ENCODE results near the gene CALML3.
A peak's percentile ranks its signal among the peaks of the same experiment; 100 is the strongest.

CALML3 gene

GRCh38 chr10:5547931-5548660 is 23.3 kb downstream of the CALML3 start:
- Histone ChIP-seq H3K4me3 (ENCODE audit: low read depth, low read length) (no peak overlapping the region), H3K4me1 (no peaks in the 10 kb centered on the region), H3K9me3 (no peaks in the 10 kb centered on the region), H3K36me3 (no peaks in the 10 kb centered on the region), H3K27me3 (no peaks in the 10 kb centered on the region)
- DNase-seq = no peak
- TF ChIP-seq CTCF (IDR thresholded peaks at IDR 0.05; ENCODE audit: low read depth, low read length) = no peak

GRCh38 chr10:5549462-5550249 is 24.9 kb downstream of the CALML3 start:
- no peak for DNase-seq
- Histone ChIP-seq H3K9me3 (no peaks in the 10 kb centered on the region), H3K36me3 (no peaks in the 10 kb centered on the region), H3K27me3 (no peaks in the 10 kb centered on the region), H3K4me3 (ENCODE audit: low read depth, low read length) (no peak overlapping the region), H3K4me1 (no peaks in the 10 kb centered on the region)
- TF ChIP-seq CTCF (IDR thresholded peaks at IDR 0.05; ENCODE audit: low read depth, low read length) = no peak

DNA sequence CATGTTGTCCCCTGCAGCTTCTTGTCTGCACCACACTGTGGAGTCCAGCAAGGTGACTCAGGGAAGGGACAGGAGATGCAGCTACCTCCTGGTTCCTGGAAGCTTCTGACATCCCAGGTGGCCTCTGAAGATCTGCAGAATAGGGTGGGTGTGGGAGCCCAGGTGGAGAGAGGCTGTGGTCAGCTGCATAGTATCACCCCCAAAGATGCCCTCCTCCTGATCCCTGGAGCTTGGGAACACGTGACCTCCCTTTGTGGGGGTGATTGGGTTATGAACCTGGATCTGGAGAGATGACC is 25.4 kb downstream of the CALML3 start:
- Histone ChIP-seq H3K36me3 (no peaks in the 10 kb centered on the region), H3K27me3 (no peaks in the 10 kb centered on the region), H3K9me3 (no peaks in the 10 kb centered on the region), H3K4me3 (ENCODE audit: low read depth, low read length) (no peak overlapping the region), H3K4me1 (no peaks in the 10 kb centered on the region)
- no peak for DNase-seq
- TF ChIP-seq CTCF (IDR thresholded peaks at IDR 0.05; ENCODE audit: low read depth, low read length) = no peak

DNA sequence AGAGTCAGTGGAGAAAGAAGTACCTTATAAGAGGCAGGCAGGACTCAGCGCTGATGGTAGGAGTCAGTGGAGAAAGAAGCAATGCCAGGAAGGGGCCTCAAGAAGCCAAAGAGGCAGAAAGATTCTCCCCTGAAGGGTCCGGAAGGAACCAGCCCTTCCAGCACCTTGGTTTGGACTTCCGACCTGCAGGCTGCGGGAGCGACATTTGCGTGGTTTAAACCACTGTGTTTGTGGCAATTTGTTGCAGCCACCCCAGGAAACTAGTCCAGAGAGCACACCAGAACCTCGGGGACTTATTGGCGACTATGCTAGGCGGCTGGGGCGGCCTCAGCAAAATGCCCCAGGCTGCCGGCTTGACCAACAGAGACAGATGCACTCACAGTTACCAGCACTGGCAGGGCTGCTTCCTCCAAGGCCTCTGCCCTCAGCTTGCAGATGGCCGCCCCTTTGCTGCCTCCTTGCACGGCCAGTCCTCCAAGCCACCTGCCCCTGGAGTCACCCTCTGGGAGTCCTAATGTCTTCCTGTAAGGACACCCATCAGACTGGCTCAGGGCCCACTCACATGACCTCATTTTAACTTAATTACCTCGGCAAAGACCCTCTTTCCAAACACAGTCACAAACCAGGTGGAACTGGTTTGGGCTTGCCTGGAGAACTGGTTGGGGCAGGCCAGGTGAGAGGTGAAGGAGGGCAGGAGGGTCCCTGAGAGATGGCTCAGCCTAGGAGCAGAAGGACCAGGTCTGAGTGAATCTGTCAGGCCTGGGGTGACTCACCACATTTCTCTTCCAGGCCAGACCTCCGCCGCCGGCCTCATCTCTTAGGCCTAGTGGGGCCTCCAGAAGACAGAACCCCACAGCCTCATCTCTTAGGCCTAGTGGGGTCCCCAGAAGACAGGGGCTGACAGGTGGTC is 26.1 kb downstream of the CALML3 start:
- DNase-seq = peak; percentile 21
- Histone ChIP-seq H3K9me3 (no peaks in the 10 kb centered on the region), H3K36me3 (no peaks in the 10 kb centered on the region), H3K27me3 (no peaks in the 10 kb centered on the region), H3K4me1 (no peaks in the 10 kb centered on the region), H3K4me3 (ENCODE audit: low read depth, low read length) (no peak overlapping the region)
- no peak for TF ChIP-seq CTCF (IDR thresholded peaks at IDR 0.05; ENCODE audit: low read depth, low read length)

DNA sequence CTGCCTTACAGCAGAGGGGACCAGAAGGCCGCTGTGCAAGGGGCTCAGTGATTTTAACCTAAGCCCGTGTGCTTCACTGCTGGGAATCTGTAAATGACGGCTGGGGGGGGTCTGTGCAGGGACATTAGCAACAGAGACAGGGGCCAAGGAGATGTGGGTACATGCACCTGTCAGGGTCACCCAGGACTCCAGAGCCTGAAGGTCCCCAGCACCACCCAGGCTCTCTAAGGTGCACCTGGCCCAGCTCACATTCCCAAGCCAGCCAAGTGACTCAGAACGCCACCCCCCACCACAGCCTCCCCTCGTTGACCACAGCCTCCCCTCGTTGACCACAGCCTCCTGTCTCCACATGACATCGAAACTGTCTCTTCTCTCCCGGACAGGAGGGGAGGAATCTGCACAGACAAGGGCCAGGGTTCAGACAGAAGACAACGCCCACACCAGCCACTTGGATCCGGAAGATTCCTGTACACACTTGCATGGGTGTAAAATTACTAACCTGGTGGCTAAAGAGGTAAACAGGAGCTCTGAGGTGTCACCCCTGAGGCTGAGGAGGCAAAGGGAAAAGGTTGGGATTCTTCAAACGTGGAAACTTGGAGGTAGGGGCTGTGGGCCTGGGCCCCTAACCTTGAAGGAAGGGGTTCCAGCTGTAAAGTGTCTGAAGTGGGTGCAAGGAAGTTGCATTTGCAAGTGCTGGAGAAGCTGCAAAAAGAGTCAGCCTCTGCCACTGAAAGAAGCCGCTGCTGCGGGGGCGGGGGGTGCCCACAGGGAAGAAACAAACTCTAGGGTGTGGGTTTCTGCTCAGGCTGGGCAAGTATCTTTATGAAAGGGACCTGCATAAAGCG is 27.0 kb downstream of the CALML3 start:
- no peak for TF ChIP-seq CTCF (IDR thresholded peaks at IDR 0.05; ENCODE audit: low read depth, low read length)
- Histone ChIP-seq H3K36me3 (no peaks in the 10 kb centered on the region), H3K9me3 (no peaks in the 10 kb centered on the region), H3K4me1 (no peaks in the 10 kb centered on the region), H3K4me3 (ENCODE audit: low read depth, low read length) (no peak overlapping the region), H3K27me3 (no peaks in the 10 kb centered on the region)
- DNase-seq = no peak

Measured in BE2C (cell line).